Neural cell (in vitro differentiated cells): Measurements from ENCODE around the gene ZFPM1. TPM values are rescaled to one million over a fixed set of nuclear protein-coding genes. Genes with fewer than 3 reads are reported as not detected.

Source experiments
- H2AFZ ChIP-seq: fragments of 200-600, 300-800 bp; sonication (generic), shearing (Covaris generic); 2 replicates; pipeline ENCODE4 v1.6.0; 2014; ENCODE audit warnings: low read depth, mild to moderate bottlenecking, antibody characterized with exemption, low read length, moderate library complexity
- H3F3A ChIP-seq: fragments of 200-600 bp; shearing (Covaris generic); 2 replicates; pipeline ENCODE4 v1.6.1; 2016; ENCODE audit warnings: mild to moderate bottlenecking, moderate library complexity, mixed read lengths, antibody characterized with exemption, low read length; ENCODE audit not compliant: insufficient read depth, poor library complexity, severe bottlenecking
- H3K27ac ChIP-seq: fragments of 200-600, 300-800 bp; sonication (generic), shearing (Covaris generic); 2 replicates; pipeline ENCODE4 v1.5.1; 2014; ENCODE audit warnings: mild to moderate bottlenecking, low read length, moderate library complexity
- H3K27me3 ChIP-seq: fragments of 300-800, 200-600 bp; sonication (generic), shearing (Covaris generic); 2 replicates; pipeline ENCODE4 v1.6.0; 2014; ENCODE audit warnings: mild to moderate bottlenecking, low read depth, low read length, moderate library complexity; ENCODE audit not compliant: insufficient read depth
- H3K36me3 ChIP-seq: fragments of 300-800, 200-600 bp; sonication (generic), shearing (Covaris generic); 2 replicates; pipeline ENCODE4 v1.5.1; 2014; ENCODE audit warnings: mild to moderate bottlenecking, antibody characterized with exemption, low read length, moderate library complexity; ENCODE audit not compliant: insufficient read depth
- H3K4me2 ChIP-seq: fragments of 300-800, 200-600 bp; sonication (generic), shearing (Covaris generic); 2 replicates; pipeline ENCODE4 v1.6.0; 2014; ENCODE audit warnings: mild to moderate bottlenecking, low read length
- H3K4me3 ChIP-seq: fragments of 300-800, 200-600 bp; sonication (generic), shearing (Covaris generic); 2 replicates; pipeline ENCODE4 v1.5.1; 2014; ENCODE audit warnings: mild to moderate bottlenecking, low read length, moderate library complexity
- H3K79me2 ChIP-seq: fragments of 200-600 bp; shearing (Covaris generic); replicated peaks from 2 replicates; pipeline ENCODE4 v1.6.0; 2014; ENCODE audit warnings: mild to moderate bottlenecking, low read length, moderate library complexity; ENCODE audit not compliant: insufficient read depth
- H3K9ac ChIP-seq: fragments of 300-800, 200-600 bp; sonication (generic), shearing (Covaris generic); 2 replicates; pipeline ENCODE4 v1.6.1; 2016; ENCODE audit warnings: mild to moderate bottlenecking, low read length, mixed read lengths
- H3K9me2 ChIP-seq: fragments of 200-600 bp; shearing (Covaris generic); 2 replicates; pipeline ENCODE4 v1.6.1; 2016; ENCODE audit warnings: mild to moderate bottlenecking, low read length, mixed read lengths; ENCODE audit not compliant: insufficient read depth
- H3K9me3 ChIP-seq: fragments of 200-600, 300-800 bp; sonication (generic), shearing (Covaris generic); 2 replicates; pipeline ENCODE4 v1.6.1; 2016; ENCODE audit warnings: mild to moderate bottlenecking, mixed run types, low read length, moderate library complexity, mixed read lengths
- H4K20me1 ChIP-seq: fragments of 200-600 bp; shearing (Covaris generic); 2 replicates; pipeline ENCODE4 v1.6.1; 2016; ENCODE audit warnings: mild to moderate bottlenecking, mixed run types; ENCODE audit not compliant: insufficient read depth
- EP300 ChIP-seq: fragments of 450-650 bp; conservative IDR thresholded peaks from 2 replicates; pipeline ENCODE4 v1.6.1; 2014; ENCODE audit warnings: antibody characterized with exemption, mild to moderate bottlenecking, moderate library complexity; ENCODE audit not compliant: poor library complexity, severe bottlenecking
- EZH2 ChIP-seq: fragments of 200-600, 300-800 bp; shearing (Covaris generic), sonication (generic); IDR thresholded peaks from 2 replicates; pipeline ENCODE4 v1.6.1; 2014; ENCODE audit warnings: antibody characterized with exemption, low read length, borderline replicate concordance, mild to moderate bottlenecking; ENCODE audit not compliant: insufficient read depth, poor library complexity, severe bottlenecking
- MXI1 ChIP-seq: fragments of 450-650 bp; conservative IDR thresholded peaks from 2 replicates; pipeline ENCODE4 v1.6.1; 2014; ENCODE audit warnings: antibody characterized with exemption, mild to moderate bottlenecking; ENCODE audit not compliant: poor library complexity, severe bottlenecking
- POLR2AphosphoS5 ChIP-seq: IDR thresholded peaks from 2 replicates; pipeline ENCODE4 v1.6.1; 2012
- RAD21 ChIP-seq: fragments of 450-650 bp; conservative IDR thresholded peaks from 2 replicates; pipeline ENCODE4 v1.6.1; 2014; ENCODE audit warnings: antibody characterized with exemption, mild to moderate bottlenecking, moderate library complexity
- SMC3 ChIP-seq: fragments of 450-650 bp; conservative IDR thresholded peaks from 2 replicates; pipeline ENCODE4 v1.6.1; 2014; ENCODE audit warnings: antibody characterized with exemption, mild to moderate bottlenecking, moderate library complexity; ENCODE audit not compliant: poor library complexity
- TAF1 ChIP-seq: IDR thresholded peaks from 2 replicates; pipeline ENCODE4 v1.6.1; 2012; ENCODE audit warnings: low read depth
- polyA plus RNA-seq: library from polyadenylated mRNA; depleted of rRNA; stranded (reverse); fragments of >200 nt; gene quantifications from 2 replicates; pipeline ENCODE4 v1.2.3, GENCODE V29; 2014
- TF ChIP-seq, protein P1 (sequence below): fragments of 450-650 bp; IDR thresholded peaks from 2 replicates; pipeline ENCODE4 v1.5.1; 2014; ENCODE audit warnings: antibody characterized with exemption, mild to moderate bottlenecking, moderate library complexity; ENCODE audit not compliant: poor library complexity, severe bottlenecking
- TF ChIP-seq, protein P2 (sequence below): IDR thresholded peaks from 2 replicates; pipeline ENCODE4 v1.6.1; 2012; ENCODE audit warnings: borderline replicate concordance

ZFPM1 gene
- polyA plus RNA-seq, 1 donor from 2014 or later = 0.41 TPM

DNA sequence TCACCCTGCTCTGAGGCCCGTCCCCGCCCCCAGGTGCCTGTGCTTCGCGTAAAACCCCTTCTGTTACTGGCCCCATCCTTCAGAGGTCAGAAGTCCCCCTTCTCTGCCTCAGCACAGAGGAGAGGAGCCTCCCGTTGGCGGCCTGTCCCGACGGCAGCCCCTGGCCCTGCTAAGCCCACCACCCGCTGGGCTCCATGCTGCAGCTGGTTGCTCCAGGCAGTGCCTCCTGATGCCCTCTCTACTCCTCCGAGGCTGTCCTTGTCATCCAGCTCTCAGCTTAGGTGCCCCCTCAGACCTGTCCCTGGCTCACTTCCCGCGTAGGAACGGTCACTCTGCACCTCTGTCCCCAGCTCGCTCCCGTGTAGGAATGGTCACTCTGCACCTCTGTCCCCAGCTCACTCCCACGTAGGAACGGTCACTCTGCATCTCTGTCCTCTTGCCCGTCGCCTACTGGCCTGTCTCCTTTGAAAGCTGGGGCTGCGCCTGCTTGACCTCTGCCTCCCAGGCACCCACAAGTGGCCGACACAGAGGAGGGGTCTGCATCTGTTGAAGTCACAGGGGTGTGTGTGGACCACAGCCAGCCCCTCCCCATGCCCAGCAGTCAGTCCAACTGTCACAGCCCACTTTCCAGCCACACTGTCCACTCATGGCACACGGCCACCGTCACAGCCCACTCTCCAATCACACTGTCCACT lies 85.4 kb downstream of the ZFPM1 start:
- no peak overlapping the region for H3K4me2 ChIP-seq

DNA sequence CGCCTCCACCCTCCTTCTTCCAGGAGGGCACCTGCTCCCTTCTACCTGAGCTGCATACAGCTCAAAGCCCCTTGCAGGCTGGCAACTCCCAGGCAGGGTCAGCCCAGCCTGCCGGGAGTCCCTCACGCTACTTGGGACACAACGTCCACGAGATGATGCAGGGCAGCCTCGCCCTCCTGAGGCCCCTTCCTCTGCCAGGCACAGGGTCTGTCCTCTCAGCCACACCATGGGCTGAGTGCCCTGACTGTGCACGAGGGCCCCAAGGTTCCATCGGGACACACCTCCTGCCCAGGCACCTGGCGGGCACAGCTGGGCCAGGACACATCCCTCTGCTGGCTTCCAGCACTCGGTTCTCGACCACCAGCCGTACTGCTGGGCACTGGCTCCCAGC lies 86.2 kb downstream of the ZFPM1 start:
- no peak overlapping the region for H3K4me3 ChIP-seq
- H3K4me2 ChIP-seq = no peak overlapping the region
- no peak overlapping the region for H2AFZ ChIP-seq
- no peaks in the 10 kb centered on the region for H3F3A ChIP-seq
- H3K9me3 ChIP-seq = no peaks in the 10 kb centered on the region
- no peak overlapping the region for H3K27ac ChIP-seq
- H3K36me3 ChIP-seq = no peaks in the 10 kb centered on the region
- H3K9ac ChIP-seq = no peak overlapping the region
- no peaks in the 10 kb centered on the region for H4K20me1 ChIP-seq
- H3K9me2 ChIP-seq = no peaks in the 10 kb centered on the region
- no peak for TF ChIP-seq MXI1
- no peaks in the 10 kb centered on the region for H3K79me2 ChIP-seq
- no peaks in the 10 kb centered on the region for H3K27me3 ChIP-seq

More for the DNA sequence above, 85.4 kb downstream of the ZFPM1 start:
- H3K27ac ChIP-seq = no peak overlapping the region
- TF ChIP-seq, protein P1, sequence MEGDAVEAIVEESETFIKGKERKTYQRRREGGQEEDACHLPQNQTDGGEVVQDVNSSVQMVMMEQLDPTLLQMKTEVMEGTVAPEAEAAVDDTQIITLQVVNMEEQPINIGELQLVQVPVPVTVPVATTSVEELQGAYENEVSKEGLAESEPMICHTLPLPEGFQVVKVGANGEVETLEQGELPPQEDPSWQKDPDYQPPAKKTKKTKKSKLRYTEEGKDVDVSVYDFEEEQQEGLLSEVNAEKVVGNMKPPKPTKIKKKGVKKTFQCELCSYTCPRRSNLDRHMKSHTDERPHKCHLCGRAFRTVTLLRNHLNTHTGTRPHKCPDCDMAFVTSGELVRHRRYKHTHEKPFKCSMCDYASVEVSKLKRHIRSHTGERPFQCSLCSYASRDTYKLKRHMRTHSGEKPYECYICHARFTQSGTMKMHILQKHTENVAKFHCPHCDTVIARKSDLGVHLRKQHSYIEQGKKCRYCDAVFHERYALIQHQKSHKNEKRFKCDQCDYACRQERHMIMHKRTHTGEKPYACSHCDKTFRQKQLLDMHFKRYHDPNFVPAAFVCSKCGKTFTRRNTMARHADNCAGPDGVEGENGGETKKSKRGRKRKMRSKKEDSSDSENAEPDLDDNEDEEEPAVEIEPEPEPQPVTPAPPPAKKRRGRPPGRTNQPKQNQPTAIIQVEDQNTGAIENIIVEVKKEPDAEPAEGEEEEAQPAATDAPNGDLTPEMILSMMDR = no peak
- TF ChIP-seq TAF1 = no peak
- TF ChIP-seq SMC3 = no peak
- no peak for TF ChIP-seq RAD21
- TF ChIP-seq POLR2AphosphoS5 = no peak
- no peak for TF ChIP-seq EP300
- no peak for TF ChIP-seq EZH2
- TF ChIP-seq, protein P2, sequence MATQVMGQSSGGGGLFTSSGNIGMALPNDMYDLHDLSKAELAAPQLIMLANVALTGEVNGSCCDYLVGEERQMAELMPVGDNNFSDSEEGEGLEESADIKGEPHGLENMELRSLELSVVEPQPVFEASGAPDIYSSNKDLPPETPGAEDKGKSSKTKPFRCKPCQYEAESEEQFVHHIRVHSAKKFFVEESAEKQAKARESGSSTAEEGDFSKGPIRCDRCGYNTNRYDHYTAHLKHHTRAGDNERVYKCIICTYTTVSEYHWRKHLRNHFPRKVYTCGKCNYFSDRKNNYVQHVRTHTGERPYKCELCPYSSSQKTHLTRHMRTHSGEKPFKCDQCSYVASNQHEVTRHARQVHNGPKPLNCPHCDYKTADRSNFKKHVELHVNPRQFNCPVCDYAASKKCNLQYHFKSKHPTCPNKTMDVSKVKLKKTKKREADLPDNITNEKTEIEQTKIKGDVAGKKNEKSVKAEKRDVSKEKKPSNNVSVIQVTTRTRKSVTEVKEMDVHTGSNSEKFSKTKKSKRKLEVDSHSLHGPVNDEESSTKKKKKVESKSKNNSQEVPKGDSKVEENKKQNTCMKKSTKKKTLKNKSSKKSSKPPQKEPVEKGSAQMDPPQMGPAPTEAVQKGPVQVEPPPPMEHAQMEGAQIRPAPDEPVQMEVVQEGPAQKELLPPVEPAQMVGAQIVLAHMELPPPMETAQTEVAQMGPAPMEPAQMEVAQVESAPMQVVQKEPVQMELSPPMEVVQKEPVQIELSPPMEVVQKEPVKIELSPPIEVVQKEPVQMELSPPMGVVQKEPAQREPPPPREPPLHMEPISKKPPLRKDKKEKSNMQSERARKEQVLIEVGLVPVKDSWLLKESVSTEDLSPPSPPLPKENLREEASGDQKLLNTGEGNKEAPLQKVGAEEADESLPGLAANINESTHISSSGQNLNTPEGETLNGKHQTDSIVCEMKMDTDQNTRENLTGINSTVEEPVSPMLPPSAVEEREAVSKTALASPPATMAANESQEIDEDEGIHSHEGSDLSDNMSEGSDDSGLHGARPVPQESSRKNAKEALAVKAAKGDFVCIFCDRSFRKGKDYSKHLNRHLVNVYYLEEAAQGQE = no peak
- no peak for TF ChIP-seq MXI1
- no peak overlapping the region for H2AFZ ChIP-seq
- no peak overlapping the region for H3K9ac ChIP-seq
- H4K20me1 ChIP-seq = no peaks in the 10 kb centered on the region
- H3K9me2 ChIP-seq = no peaks in the 10 kb centered on the region
- no peaks in the 10 kb centered on the region for H3F3A ChIP-seq
- no peaks in the 10 kb centered on the region for H3K27me3 ChIP-seq
- no peak overlapping the region for H3K4me3 ChIP-seq
- no peaks in the 10 kb centered on the region for H3K36me3 ChIP-seq
- no peaks in the 10 kb centered on the region for H3K79me2 ChIP-seq
- no peaks in the 10 kb centered on the region for H3K9me3 ChIP-seq
